Thyroid gland (tissue), 4 donors: ENCODE measurements around the gene OR52W1. TPM values are rescaled to one million over a fixed set of nuclear protein-coding genes. Genes with fewer than 3 reads are reported as not detected.
"Not testable (repeated sequence)": the region's sequence is repeated elsewhere in the genome, so short reads cannot be mapped to it uniquely, and the experiment has no call there.

Experiments used
- DNase-seq, 2 donors: peaks; one replicate each; pipeline ENCODE4 v3.0.0-alpha.2; 2019
- H3K27ac ChIP-seq, 3 donors: fragments of 200-600 bp; sonication (generic); 1 replicate in 2 of 3; 2 replicates in 1 of 3; pipeline ENCODE4 v1.5.1; 2016 to 2019; ENCODE audit warnings: mild to moderate bottlenecking in 1 of 3, moderate library complexity in 1 of 3
- H3K27me3 ChIP-seq: fragments of 200-600 bp; sonication (generic); one replicate; pipeline ENCODE4 v1.5.1; 2019
- H3K36me3 ChIP-seq, 2 donors: fragments of 200-600 bp; sonication (generic); one replicate each; pipeline ENCODE4 v1.5.1; 2016 to 2019
- H3K4me1 ChIP-seq, 2 donors: fragments of 200-600 bp; sonication (generic); one replicate each; pipeline ENCODE4 v1.5.1; 2017 to 2019
- H3K4me3 ChIP-seq, 3 donors: fragments of 200-600 bp; sonication (generic); replicated peaks in 1 of 3; 1 replicate in 2 of 3; 2 replicates in 1 of 3; pipeline ENCODE4 v1.5.1; 2016; ENCODE audit warnings: mild to moderate bottlenecking in 1 of 3
- H3K9me3 ChIP-seq: fragments of 200-600 bp; sonication (generic); one replicate; pipeline ENCODE4 v1.5.1; 2017
- CTCF ChIP-seq, 6 experiments: fragments of 200-600 bp in 3 of 6; fragments of 450-650 bp in 3 of 6; sonication (generic) in 3 of 6; IDR thresholded peaks; one replicate each; pipeline ENCODE4 v1.5.1; 2016 to 2019; ENCODE audit warnings: antibody characterized with exemption in 6 of 6, mild to moderate bottlenecking in 2 of 6, inconsistent platforms in 1 of 6, moderate library complexity in 1 of 6
- POLR2A ChIP-seq, 2 donors: fragments of 450-650 bp; IDR thresholded peaks; one replicate each; pipeline ENCODE4 v1.6.1; 2017; ENCODE audit warnings: antibody characterized with exemption in 2 of 2, mild to moderate bottlenecking in 2 of 2, moderate library complexity in 1 of 2
- WGBS, 2 donors: methylation state at CpG; one replicate each; pipeline ENCODE4 v1.1.5; 2017; 5-methylcytosine and 5-hydroxymethylcytosine counted together
- intact Hi-C: fragments of 100-400 bp; cut with DNase I; formaldehyde crosslinking; loops from one replicate; pipeline ENCODE4 v1.15.1; 2023
- total RNA-seq, 4 donors: library from RNA; depleted of rRNA; stranded (reverse); fragments of >200 nt; gene quantifications; one replicate each; pipeline ENCODE4 v1.2.3, GENCODE V29; 2016

Gene OR52W1
- total RNA-seq, 4 donors from 2014 or later: not detected

GRCh38 chr11:6240139-6240538, 41.1 kb downstream of the OR52W1 start:
- Histone ChIP-seq H3K36me3 (no peaks in the 10 kb centered on the region), H3K4me3 (no peak overlapping the region), H3K27ac (no peak overlapping the region), H3K9me3 (no peaks in the 10 kb centered on the region), H3K4me1 (peaks cover 0 to 4% of the 10 kb centered on the region in 2 donors), H3K27me3 (no peaks in the 10 kb centered on the region)
- intact Hi-C loops: no loop called here
- TF ChIP-seq CTCF (IDR thresholded peaks at IDR 0.05): no peak
- no peak for TF ChIP-seq POLR2A (IDR thresholded peaks at IDR 0.05)
- WGBS, 2 donors: 96 to 97% methylated on average over 28 of the region's 28 CpGs
- no peak for DNase-seq

GRCh38 chr11:6240781-6241180, 41.8 kb downstream of the OR52W1 start:
- whole genome bisulfite sequencing, 2 donors: 65 to 79% methylated on average over 1 of the region's 1 CpG
- H3K27me3 ChIP-seq: no peaks in the 10 kb centered on the region
- intact Hi-C loops: no loop called here
- H3K4me3 ChIP-seq: no peak overlapping the region
- TF ChIP-seq CTCF (IDR thresholded peaks at IDR 0.05) (no peak), POLR2A (IDR thresholded peaks at IDR 0.05) (no peak)
- no peaks in the 10 kb centered on the region for H3K36me3 ChIP-seq
- no peaks in the 10 kb centered on the region for H3K9me3 ChIP-seq
- no peak overlapping the region for H3K27ac ChIP-seq
- H3K4me1 ChIP-seq: no peaks in the 10 kb centered on the region
- no peak for DNase-seq

- H3K27ac ChIP-seq: no peak overlapping the region
- H3K9me3 ChIP-seq: no peaks in the 10 kb centered on the region
- no peaks in the 10 kb centered on the region for H3K27me3 ChIP-seq
- intact Hi-C loops: no loop called here
- no peak for TF ChIP-seq CTCF (IDR thresholded peaks at IDR 0.05)
- no peak for TF ChIP-seq POLR2A (IDR thresholded peaks at IDR 0.05)
- no peak for DNase-seq
- H3K4me3 ChIP-seq: no peak overlapping the region
- H3K36me3 ChIP-seq: no peaks in the 10 kb centered on the region
- WGBS, 2 donors: 84 to 88% methylated on average over 7 of the region's 7 CpGs
- H3K4me1 ChIP-seq: no peaks in the 10 kb centered on the region
Observed at GRCh38 chr11:6241316-6241715, 42.3 kb downstream of the OR52W1 start.

GRCh38 chr11:6245536-6245935, 46.5 kb downstream of the OR52W1 start:
- Histone ChIP-seq H3K4me1 (no peaks in the 10 kb centered on the region), H3K27me3 (no peaks in the 10 kb centered on the region), H3K9me3 (no peaks in the 10 kb centered on the region), H3K4me3 (no peak overlapping the region), H3K27ac (no peak overlapping the region), H3K36me3 (no peaks in the 10 kb centered on the region)
- intact Hi-C loops: no loop called here
- WGBS, 2 donors: 89 to 93% methylated on average over 2 of the region's 2 CpGs
- TF ChIP-seq CTCF (IDR thresholded peaks at IDR 0.05) (no peak), POLR2A (IDR thresholded peaks at IDR 0.05) (no peak)
- no peak for DNase-seq

GRCh38 chr11:6248248-6248647, 49.2 kb downstream of the OR52W1 start:
- Histone ChIP-seq H3K27ac (no peak overlapping the region), H3K36me3 (no peaks in the 10 kb centered on the region), H3K4me1 (no peaks in the 10 kb centered on the region), H3K9me3 (no peaks in the 10 kb centered on the region), H3K27me3 (no peaks in the 10 kb centered on the region), H3K4me3 (no peak overlapping the region)
- 89 to 97% methylated on average over 1 of the region's 1 CpG for WGBS, 2 donors
- DNase-seq: no peak
- TF ChIP-seq CTCF (IDR thresholded peaks at IDR 0.05): no peak
- no peak for TF ChIP-seq POLR2A (IDR thresholded peaks at IDR 0.05)
- intact Hi-C loops: no loop called here

- H3K27me3 ChIP-seq, DNase-seq, H3K4me1 ChIP-seq, intact Hi-C loops, H3K27ac ChIP-seq, H3K4me3 ChIP-seq, H3K36me3 ChIP-seq, H3K9me3 ChIP-seq: not testable (repeated sequence)
- 93 to 97% methylated on average over 3 of the region's 3 CpGs for WGBS, 2 donors
Observed at GRCh38 chr11:6248897-6249296, 49.9 kb downstream of the OR52W1 start.
